ENCODE measurements around the gene SMNDC1. TPM values are rescaled to one million over a fixed set of nuclear protein-coding genes. Genes with fewer than 3 reads are reported as not detected.
"Not testable (repeated sequence)": the region's sequence is repeated elsewhere in the genome, so short reads cannot be mapped to it uniquely, and the experiment has no call there.

The SMNDC1 gene
- total RNA-seq, 1 donor from 2014 or later, result 12.3 TPM

GRCh38 chr10:110260746-110261477 lies 43.8 kb downstream of the SMNDC1 start:
- H3K4me1 ChIP-seq, result no peaks in the 10 kb centered on the region
- H3K4me3 ChIP-seq, result no peak overlapping the region
- DNase-seq (ENCODE audit: extremely low spot score in 2 of 2), result no peak
- no peaks in the 10 kb centered on the region for H3K36me3 ChIP-seq
- H3K27me3 ChIP-seq, result no peaks in the 10 kb centered on the region
- no peaks in the 10 kb centered on the region for H3K9me3 ChIP-seq
- no peak for TF ChIP-seq POLR2A (IDR thresholded peaks at IDR 0.05)
- TF ChIP-seq POLR2AphosphoS5 (IDR thresholded peaks at IDR 0.05; ENCODE audit: insufficient read depth in 1 of 2, low read depth in 1 of 2), result no peak
- TF ChIP-seq CTCF (IDR thresholded peaks at IDR 0.05), result no peak
- intact Hi-C loops (cut with DNase I), result no loop called here
- no peak overlapping the region for H3K27ac ChIP-seq

- no peaks in the 10 kb centered on the region for H3K9me3 ChIP-seq
- no peaks in the 10 kb centered on the region for H3K4me1 ChIP-seq
- no peaks in the 10 kb centered on the region for H3K27me3 ChIP-seq
- no peak overlapping the region for H3K27ac ChIP-seq
- H3K36me3 ChIP-seq, result no peaks in the 10 kb centered on the region
- DNase-seq (ENCODE audit: extremely low spot score in 2 of 2), result no peak
- H3K4me3 ChIP-seq, result no peak overlapping the region
- intact Hi-C loops (cut with DNase I), result no loop called here
- no peak for TF ChIP-seq CTCF (IDR thresholded peaks at IDR 0.05)
- no peak for TF ChIP-seq POLR2A (IDR thresholded peaks at IDR 0.05)
Observed at GRCh38 chr10:110259317-110259716, 45.4 kb downstream of the SMNDC1 start.

- Histone ChIP-seq H3K4me3 (no peak overlapping the region), H3K27me3 (no peaks in the 10 kb centered on the region), H3K36me3 (no peaks in the 10 kb centered on the region), H3K9me3 (no peaks in the 10 kb centered on the region), H3K27ac (no peak overlapping the region), H3K4me1 (no peaks in the 10 kb centered on the region)
- intact Hi-C loops (cut with DNase I), result no loop called here
- DNase-seq (ENCODE audit: extremely low spot score in 2 of 2), result no peak
- TF ChIP-seq POLR2A (IDR thresholded peaks at IDR 0.05) (no peak), CTCF (IDR thresholded peaks at IDR 0.05) (no peak), POLR2AphosphoS5 (IDR thresholded peaks at IDR 0.05; ENCODE audit: insufficient read depth in 1 of 2, low read depth in 1 of 2) (no peak)
Observed at GRCh38 chr10:110258542-110258941, 46.2 kb downstream of the SMNDC1 start.

- no peaks in the 10 kb centered on the region for H3K27me3 ChIP-seq
- no peak overlapping the region for H3K27ac ChIP-seq
- intact Hi-C loops (cut with DNase I), result no loop called here
- DNase-seq (ENCODE audit: extremely low spot score in 2 of 2), result no peak
- TF ChIP-seq POLR2A (IDR thresholded peaks at IDR 0.05) (no peak), POLR2AphosphoS5 (IDR thresholded peaks at IDR 0.05; ENCODE audit: insufficient read depth in 1 of 2, low read depth in 1 of 2) (no peak), CTCF (IDR thresholded peaks at IDR 0.05) (no peak)
- no peaks in the 10 kb centered on the region for H3K9me3 ChIP-seq
- H3K4me3 ChIP-seq, result no peak overlapping the region
- no peaks in the 10 kb centered on the region for H3K36me3 ChIP-seq
- peaks cover 11% of the 10 kb centered on the region for H3K4me1 ChIP-seq
Observed at GRCh38 chr10:110254467-110254866, 50.3 kb downstream of the SMNDC1 start.

- no peak for TF ChIP-seq CTCF (IDR thresholded peaks at IDR 0.05)
- no peak for TF ChIP-seq POLR2A (IDR thresholded peaks at IDR 0.05)
- no peak for TF ChIP-seq POLR2AphosphoS5 (IDR thresholded peaks at IDR 0.05; ENCODE audit: insufficient read depth in 1 of 2, low read depth in 1 of 2)
- Histone ChIP-seq H3K9me3 (no peaks in the 10 kb centered on the region), H3K4me3 (no peak overlapping the region), H3K4me1 (peaks cover 11% of the 10 kb centered on the region), H3K27ac (no peak overlapping the region), H3K27me3 (no peaks in the 10 kb centered on the region), H3K36me3 (no peaks in the 10 kb centered on the region)
- intact Hi-C loops (cut with DNase I), result no loop called here
- DNase-seq (ENCODE audit: extremely low spot score in 2 of 2), result no peak
Observed at GRCh38 chr10:110252151-110252550, 52.6 kb downstream of the SMNDC1 start.

GRCh38 chr10:110251392-110251791 lies 53.3 kb downstream of the SMNDC1 start:
- H3K36me3 ChIP-seq; DNase-seq (ENCODE audit: extremely low spot score in 2 of 2); H3K27me3 ChIP-seq; H3K27ac ChIP-seq; intact Hi-C loops (cut with DNase I); H3K9me3 ChIP-seq; H3K4me3 ChIP-seq: not testable (repeated sequence)
- H3K4me1 ChIP-seq, result peaks cover 11% of the 10 kb centered on the region

- H3K27me3 ChIP-seq; H3K9me3 ChIP-seq; H3K27ac ChIP-seq; H3K4me3 ChIP-seq; intact Hi-C loops (cut with DNase I); DNase-seq (ENCODE audit: extremely low spot score in 2 of 2); H3K36me3 ChIP-seq: not testable (repeated sequence)
- H3K4me1 ChIP-seq, result peaks cover 11% of the 10 kb centered on the region
Observed at GRCh38 chr10:110249489-110249888, 55.2 kb downstream of the SMNDC1 start.

GRCh38 chr10:110247833-110248232 lies 56.9 kb downstream of the SMNDC1 start:
- H3K27ac ChIP-seq; H3K4me3 ChIP-seq; H3K36me3 ChIP-seq; DNase-seq (ENCODE audit: extremely low spot score in 2 of 2); H3K27me3 ChIP-seq; intact Hi-C loops (cut with DNase I); H3K9me3 ChIP-seq: not testable (repeated sequence)
- H3K4me1 ChIP-seq, result peaks cover 20% of the 10 kb centered on the region
